Kidney epithelial cell (primary cell): Measurements from ENCODE around the gene RB1. TPM values are rescaled to one million over a fixed set of nuclear protein-coding genes. Genes with fewer than 3 reads are reported as not detected.

Source experiments
- DNase-seq: peaks from one replicate; pipeline ENCODE4 v3.0.0-alpha.2; 2010; ENCODE audit warnings: low read depth
- H3K27me3 ChIP-seq: 2 replicates; pipeline ENCODE4 v1.6.0; 2011; ENCODE audit warnings: low read length; ENCODE audit not compliant: control insufficient read depth, insufficient read depth
- H3K36me3 ChIP-seq: 2 replicates; pipeline ENCODE4 v1.5.1; 2011; ENCODE audit warnings: low read length; ENCODE audit not compliant: control insufficient read depth, insufficient read depth
- H3K4me3 ChIP-seq: 2 replicates; pipeline ENCODE4 v1.5.1; 2011; ENCODE audit warnings: low read depth, mild to moderate bottlenecking, control low read depth, low read length
- total RNA-seq: library from RNA; depleted of rRNA; stranded (reverse); fragments of >200 nt; gene quantifications from 2 replicates; pipeline ENCODE4 v1.2.3, GENCODE V29; 2015
- TF ChIP-seq, protein P1 (sequence below): IDR thresholded peaks from 2 replicates; pipeline ENCODE4 v1.5.1; 2011; ENCODE audit warnings: mild to moderate bottlenecking, moderate library complexity, low read length, control low read depth, inconsistent platforms; ENCODE audit not compliant: insufficient read depth, poor library complexity, severe bottlenecking

The RB1 gene
- total RNA-seq, 1 donor from 2014 or later = 27.1 TPM

DNA sequence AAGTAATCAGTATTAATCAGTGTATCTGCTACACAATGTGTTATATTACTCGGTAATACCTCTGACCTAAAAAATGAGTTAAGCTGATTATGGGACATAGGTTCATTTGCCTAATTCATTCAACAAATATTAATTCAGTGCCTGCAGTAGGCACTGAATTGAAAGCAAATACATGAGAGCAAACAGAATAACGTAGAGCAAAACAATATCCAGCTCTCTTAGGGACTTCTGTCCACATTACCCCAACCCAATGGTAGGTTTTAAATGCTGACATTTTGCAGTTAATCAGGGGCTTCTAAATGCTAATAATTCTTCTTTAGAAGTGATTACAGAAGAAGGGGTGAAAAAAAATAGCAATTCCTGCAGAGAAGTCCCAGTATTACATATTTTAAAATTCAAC is 224.4 kb downstream of the RB1 start:
- no peaks in the 10 kb centered on the region for H3K27me3 ChIP-seq
- TF ChIP-seq, protein P1, sequence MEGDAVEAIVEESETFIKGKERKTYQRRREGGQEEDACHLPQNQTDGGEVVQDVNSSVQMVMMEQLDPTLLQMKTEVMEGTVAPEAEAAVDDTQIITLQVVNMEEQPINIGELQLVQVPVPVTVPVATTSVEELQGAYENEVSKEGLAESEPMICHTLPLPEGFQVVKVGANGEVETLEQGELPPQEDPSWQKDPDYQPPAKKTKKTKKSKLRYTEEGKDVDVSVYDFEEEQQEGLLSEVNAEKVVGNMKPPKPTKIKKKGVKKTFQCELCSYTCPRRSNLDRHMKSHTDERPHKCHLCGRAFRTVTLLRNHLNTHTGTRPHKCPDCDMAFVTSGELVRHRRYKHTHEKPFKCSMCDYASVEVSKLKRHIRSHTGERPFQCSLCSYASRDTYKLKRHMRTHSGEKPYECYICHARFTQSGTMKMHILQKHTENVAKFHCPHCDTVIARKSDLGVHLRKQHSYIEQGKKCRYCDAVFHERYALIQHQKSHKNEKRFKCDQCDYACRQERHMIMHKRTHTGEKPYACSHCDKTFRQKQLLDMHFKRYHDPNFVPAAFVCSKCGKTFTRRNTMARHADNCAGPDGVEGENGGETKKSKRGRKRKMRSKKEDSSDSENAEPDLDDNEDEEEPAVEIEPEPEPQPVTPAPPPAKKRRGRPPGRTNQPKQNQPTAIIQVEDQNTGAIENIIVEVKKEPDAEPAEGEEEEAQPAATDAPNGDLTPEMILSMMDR = no peak
- DNase-seq = no peak
- H3K36me3 ChIP-seq = no peaks in the 10 kb centered on the region
- H3K4me3 ChIP-seq = no peak overlapping the region

DNA sequence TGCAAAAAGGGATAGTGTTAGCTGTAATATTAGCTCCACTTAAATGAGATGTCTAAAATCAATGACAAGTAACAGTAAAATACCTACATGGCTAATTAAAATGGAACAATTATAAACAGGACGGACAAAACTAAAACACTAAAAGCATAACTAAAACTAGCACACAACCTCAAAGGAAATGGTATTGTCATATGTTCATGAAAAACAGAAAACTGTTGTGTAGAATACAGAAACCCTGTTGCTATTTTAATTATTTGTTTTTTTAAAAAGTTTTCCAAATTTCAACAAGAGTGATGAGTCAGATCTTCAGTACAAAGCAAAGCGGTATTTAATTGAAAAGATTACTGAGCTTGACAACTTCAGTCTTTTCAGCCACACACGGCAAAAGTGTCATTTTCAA is 225.2 kb downstream of the RB1 start:
- TF ChIP-seq, protein P1 = no peak
- DNase-seq = no peak

DNA sequence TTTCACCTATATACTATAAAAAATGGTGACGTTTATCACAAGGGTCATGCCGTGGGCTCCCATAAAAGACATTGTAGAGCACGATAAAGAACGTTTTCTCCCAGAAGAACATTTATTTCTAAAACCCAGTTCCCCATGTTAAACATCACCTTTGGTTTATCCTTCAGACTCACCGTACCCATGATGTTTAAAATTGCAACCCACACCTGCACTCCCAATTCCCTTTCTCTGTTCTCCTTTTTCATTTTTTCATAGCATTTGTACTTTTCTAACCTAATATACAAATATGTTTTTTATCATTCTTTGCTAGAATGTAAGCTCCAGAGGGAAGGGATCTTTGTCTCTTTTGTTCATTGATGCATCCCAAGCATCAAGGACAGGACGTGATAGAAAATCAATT is 227.3 kb downstream of the RB1 start:
- no peak for DNase-seq
- H3K27me3 ChIP-seq = no peaks in the 10 kb centered on the region
- TF ChIP-seq, protein P1 = no peak
- H3K4me3 ChIP-seq = no peak overlapping the region
- no peaks in the 10 kb centered on the region for H3K36me3 ChIP-seq

More for the DNA sequence above, 225.2 kb downstream of the RB1 start:
- Histone ChIP-seq H3K36me3 (no peaks in the 10 kb centered on the region), H3K4me3 (no peak overlapping the region), H3K27me3 (no peaks in the 10 kb centered on the region)

Other genes starting within 250 kb of the RB1 start
- 25.9 and 39.2 TPM in 2 replicates for gene MED4, start 208.6 kb upstream of the RB1 start, total RNA-seq
- gene ITM2B, start 70.5 kb upstream of the RB1 start, total RNA-seq = 241 and 246 TPM in 2 replicates
- 5.1 and 6.2 TPM in 2 replicates for gene LPAR6, start 109.4 kb downstream of the RB1 start, total RNA-seq
- gene RCBTB2, start 229.3 kb downstream of the RB1 start, total RNA-seq = 5.6 and 13.4 TPM in 2 replicates